HepG2 (cell line): ENCODE results near the gene RUNX2.

Source experiments
- MATR3 ChIP-seq: sonication (generic); formaldehyde crosslinking; IDR thresholded peaks from 2 replicates; pipeline ENCODE4 v1.4.0; 2020; ENCODE audit warnings: missing genetic modification reagents
- POLR2A ChIP-seq, 2 experiments: IDR thresholded peaks; 2 replicates each; pipeline ENCODE4 v1.6.1; 2011; ENCODE audit warnings: low read depth in 2 of 2, low read length in 2 of 2, mild to moderate bottlenecking in 1 of 2, moderate library complexity in 1 of 2; ENCODE audit not compliant: insufficient read depth in 1 of 2
- SP1 ChIP-seq, 2 experiments: fragments of 450-650 bp in 1 of 2; sonication (generic) in 1 of 2; formaldehyde crosslinking in 1 of 2; IDR thresholded peaks; 2 replicates each; pipeline versions ENCODE4 v1.4.0 to v1.6.1; 2016 to 2020; ENCODE audit warnings: missing genetic modification reagents in 1 of 2
- TF ChIP-seq, protein P1 (sequence below): sonication (generic); formaldehyde crosslinking; IDR thresholded peaks from 2 replicates; pipeline ENCODE4 v1.8.0; 2022; ENCODE audit warnings: mild to moderate bottlenecking, missing genetic modification reagents
- TF ChIP-seq, protein P2 (sequence below): IDR thresholded peaks from 2 replicates; pipeline ENCODE4 v1.6.1; 2016; ENCODE audit warnings: missing compliant biosample characterization, missing genetic modification reagents, borderline replicate concordance

DNA sequence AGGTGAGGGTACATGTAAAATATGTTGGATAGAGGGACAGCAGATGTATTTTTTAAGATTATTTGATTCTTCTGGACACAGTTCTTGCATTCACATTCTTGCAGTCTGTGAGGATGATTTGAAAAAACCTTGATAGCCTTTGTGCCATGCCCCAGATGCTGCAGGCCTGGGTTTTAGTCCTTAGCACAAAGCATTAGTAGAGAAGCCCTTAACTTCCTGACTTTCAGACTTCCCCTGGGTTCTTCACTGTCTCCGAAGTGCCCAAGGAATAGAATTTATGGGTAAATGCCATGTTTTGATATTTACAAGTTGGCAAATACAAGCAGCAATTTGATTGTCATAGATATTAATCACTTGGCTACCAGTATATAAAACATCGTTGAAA, 117.2 kb downstream of the RUNX2 start:
- TF ChIP-seq POLR2A (IDR thresholded peaks at IDR 0.05; ENCODE audit: insufficient read depth in 1 of 2, low read depth in 2 of 2, low read length in 2 of 2) (no peak), SP1 (IDR thresholded peaks at IDR 0.05) (no peak), SP1 (CRISPR knock-in tag; IDR thresholded peaks at IDR 0.05) (no peak), MATR3 (CRISPR knock-in tag) (no peak)
- TF ChIP-seq, protein P1, sequence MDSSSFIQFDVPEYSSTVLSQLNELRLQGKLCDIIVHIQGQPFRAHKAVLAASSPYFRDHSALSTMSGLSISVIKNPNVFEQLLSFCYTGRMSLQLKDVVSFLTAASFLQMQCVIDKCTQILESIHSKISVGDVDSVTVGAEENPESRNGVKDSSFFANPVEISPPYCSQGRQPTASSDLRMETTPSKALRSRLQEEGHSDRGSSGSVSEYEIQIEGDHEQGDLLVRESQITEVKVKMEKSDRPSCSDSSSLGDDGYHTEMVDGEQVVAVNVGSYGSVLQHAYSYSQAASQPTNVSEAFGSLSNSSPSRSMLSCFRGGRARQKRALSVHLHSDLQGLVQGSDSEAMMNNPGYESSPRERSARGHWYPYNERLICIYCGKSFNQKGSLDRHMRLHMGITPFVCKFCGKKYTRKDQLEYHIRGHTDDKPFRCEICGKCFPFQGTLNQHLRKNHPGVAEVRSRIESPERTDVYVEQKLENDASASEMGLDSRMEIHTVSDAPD = no peak
- TF ChIP-seq, protein P2, sequence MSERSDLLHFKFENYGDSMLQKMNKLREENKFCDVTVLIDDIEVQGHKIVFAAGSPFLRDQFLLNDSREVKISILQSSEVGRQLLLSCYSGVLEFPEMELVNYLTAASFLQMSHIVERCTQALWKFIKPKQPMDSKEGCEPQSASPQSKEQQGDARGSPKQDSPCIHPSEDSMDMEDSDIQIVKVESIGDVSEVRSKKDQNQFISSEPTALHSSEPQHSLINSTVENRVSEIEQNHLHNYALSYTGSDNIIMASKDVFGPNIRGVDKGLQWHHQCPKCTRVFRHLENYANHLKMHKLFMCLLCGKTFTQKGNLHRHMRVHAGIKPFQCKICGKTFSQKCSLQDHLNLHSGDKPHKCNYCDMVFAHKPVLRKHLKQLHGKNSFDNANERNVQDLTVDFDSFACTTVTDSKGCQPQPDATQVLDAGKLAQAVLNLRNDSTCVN (CRISPR knock-in tag) = no peak
